WTC11 (cell line): ENCODE results near the gene PDAP1. TPM values are rescaled to one million over a fixed set of nuclear protein-coding genes. Genes with fewer than 3 reads are reported as not detected.

Experiments
- ATAC-seq: fragments of 200-7000 bp; cut with Tn5 transposase; 2 replicates; pipeline ENCODE4 v1.10.0; 2021; ENCODE audit warnings: mild to moderate bottlenecking, moderate library complexity
- CTCF ChIA-PET: fragments of 300-600 bp; sonication (Branson Sonifier 250); formaldehyde crosslinking; loops from one replicate; lab custom pipeline; 2021; ENCODE audit warnings: antibody characterized with exemption; lab: Charles Lee
- POLR2A ChIA-PET: fragments of 350-600 bp; sonication (Branson Sonifier 250); formaldehyde crosslinking; loops from one replicate; lab custom pipeline; 2021; ENCODE audit warnings: antibody characterized with exemption; lab: Charles Lee
- DNase-seq: peaks from one replicate; pipeline ENCODE4 v3.0.0; 2021; ENCODE audit warnings: low spot score
- H3K27ac Mint-ChIP-seq: 2 replicates; pipeline ENCODE4 v1.8.0; 2021; ENCODE audit warnings: mixed read lengths
- H3K27me3 Mint-ChIP-seq: 2 replicates; pipeline ENCODE4 v1.8.0; 2021; ENCODE audit warnings: low read depth, mild to moderate bottlenecking, moderate library complexity, mixed read lengths
- H3K36me3 Mint-ChIP-seq: 2 replicates; pipeline ENCODE4 v1.8.0; 2021; ENCODE audit warnings: mixed read lengths
- H3K4me1 Mint-ChIP-seq: 2 replicates; pipeline ENCODE4 v1.8.0; 2022; ENCODE audit warnings: mixed read lengths
- H3K4me3 Mint-ChIP-seq: 2 replicates; pipeline ENCODE4 v1.8.0; 2021; ENCODE audit warnings: mild to moderate bottlenecking, moderate library complexity, mixed read lengths
- H3K9me3 Mint-ChIP-seq: 2 replicates; pipeline ENCODE4 v1.8.0; 2021; ENCODE audit warnings: mixed read lengths
- CBFB ChIP-seq: sonication (generic); formaldehyde crosslinking; IDR thresholded peaks from 2 replicates; pipeline ENCODE4 v1.8.1; 2022; ENCODE audit warnings: mild to moderate bottlenecking, low read depth, missing genetic modification reagents
- EMX1 ChIP-seq: fragments of 250-450 bp; sonication (Bioruptor Pico); IDR thresholded peaks from 2 replicates; pipeline ENCODE4 v1.8.0; 2021; ENCODE audit warnings: mild to moderate bottlenecking
- ESRRA ChIP-seq: sonication (generic); formaldehyde crosslinking; IDR thresholded peaks from 2 replicates; pipeline ENCODE4 v1.8.1; 2022; ENCODE audit warnings: mild to moderate bottlenecking, missing genetic modification reagents, borderline replicate concordance
- ETV6 ChIP-seq: sonication (generic); formaldehyde crosslinking; IDR thresholded peaks from 2 replicates; pipeline ENCODE4 v1.8.1; 2022; ENCODE audit warnings: mild to moderate bottlenecking, missing genetic modification reagents
- GRHL2 ChIP-seq: fragments of 250-450 bp; sonication (Bioruptor Pico); IDR thresholded peaks from 2 replicates; pipeline ENCODE4 v1.8.0; 2022; ENCODE audit warnings: mild to moderate bottlenecking, moderate library complexity; ENCODE audit not compliant: insufficient replicate concordance, severe bottlenecking
- GTF2I ChIP-seq: fragments of 250-450 bp; sonication (Bioruptor Pico); conservative IDR thresholded peaks from 2 replicates; pipeline ENCODE4 v1.4.0; 2021; ENCODE audit warnings: mild to moderate bottlenecking
- JUN ChIP-seq: sonication (generic); formaldehyde crosslinking; IDR thresholded peaks from 2 replicates; pipeline ENCODE4 v1.8.0; 2023; ENCODE audit warnings: mild to moderate bottlenecking, missing genetic modification reagents
- MYBL2 ChIP-seq: sonication (generic); formaldehyde crosslinking; IDR thresholded peaks from 2 replicates; pipeline ENCODE4 v1.8.1; 2023; ENCODE audit warnings: mild to moderate bottlenecking, moderate library complexity, missing genetic modification reagents
- NFYB ChIP-seq: sonication (generic); formaldehyde crosslinking; conservative IDR thresholded peaks from 2 replicates; pipeline ENCODE4 v1.8.0; 2022; ENCODE audit warnings: low read depth, missing genetic modification reagents
- NR3C1 ChIP-seq: sonication (generic); formaldehyde crosslinking; conservative IDR thresholded peaks from 2 replicates; pipeline ENCODE4 v1.8.1; 2023; ENCODE audit warnings: low read depth, mild to moderate bottlenecking, missing genetic modification reagents
- SMAD3 ChIP-seq: sonication (generic); formaldehyde crosslinking; IDR thresholded peaks from 2 replicates; pipeline ENCODE4 v1.8.0; 2022; ENCODE audit warnings: missing genetic modification reagents, mild to moderate bottlenecking, borderline replicate concordance
- ZNF121 ChIP-seq: sonication (generic); formaldehyde crosslinking; IDR thresholded peaks from 2 replicates; pipeline ENCODE4 v1.8.0; 2023; ENCODE audit warnings: missing genetic modification reagents
- ZNF138 ChIP-seq: sonication (generic); formaldehyde crosslinking; conservative IDR thresholded peaks from 2 replicates; pipeline ENCODE4 v1.8.1; 2022; ENCODE audit warnings: mild to moderate bottlenecking, moderate library complexity, missing genetic modification reagents
- ZNF232 ChIP-seq: sonication (generic); formaldehyde crosslinking; IDR thresholded peaks from 2 replicates; pipeline ENCODE4 v1.8.0; 2022; ENCODE audit warnings: mild to moderate bottlenecking, missing genetic modification reagents
- total RNA-seq: library from RNA; stranded (reverse); gene quantifications from 3 replicates; pipeline ENCODE4 v1.2.3, GENCODE V29; 2021
- TF ChIP-seq, protein P1 (sequence below): sonication (generic); formaldehyde crosslinking; IDR thresholded peaks from 2 replicates; pipeline ENCODE4 v1.8.1; 2023; ENCODE audit warnings: mild to moderate bottlenecking, missing genetic modification reagents
- TF ChIP-seq, protein P2 (sequence below): sonication (generic); formaldehyde crosslinking; IDR thresholded peaks from 2 replicates; pipeline ENCODE4 v1.8.1; 2023; ENCODE audit warnings: mild to moderate bottlenecking, missing genetic modification reagents, borderline replicate concordance
- TF ChIP-seq, protein P3 (sequence below): sonication (generic); formaldehyde crosslinking; IDR thresholded peaks from 2 replicates; pipeline ENCODE4 v1.8.1; 2023; ENCODE audit warnings: mild to moderate bottlenecking, missing genetic modification reagents, moderate library complexity
- TF ChIP-seq, protein P4 (sequence below): sonication (generic); formaldehyde crosslinking; conservative IDR thresholded peaks from 2 replicates; pipeline ENCODE4 v1.8.1; 2022; ENCODE audit warnings: mild to moderate bottlenecking, missing genetic modification reagents
- TF ChIP-seq, protein P5 (sequence below): sonication (generic); formaldehyde crosslinking; IDR thresholded peaks from 2 replicates; pipeline ENCODE4 v1.8.1; 2023; ENCODE audit warnings: mild to moderate bottlenecking, missing genetic modification reagents
- TF ChIP-seq, protein P6 (sequence below): sonication (generic); formaldehyde crosslinking; IDR thresholded peaks from 2 replicates; pipeline ENCODE4 v1.8.0; 2022; ENCODE audit warnings: mild to moderate bottlenecking, missing genetic modification reagents
- TF ChIP-seq, protein P7 (sequence below): fragments of 250-450 bp; sonication (Bioruptor Pico); IDR thresholded peaks from 2 replicates; pipeline ENCODE4 v1.9.0; 2021; ENCODE audit warnings: mild to moderate bottlenecking
- TF ChIP-seq, protein P8 (sequence below): sonication (generic); formaldehyde crosslinking; IDR thresholded peaks from 2 replicates; pipeline ENCODE4 v1.8.0; 2022; ENCODE audit warnings: mild to moderate bottlenecking, missing genetic modification reagents

PDAP1 gene
- total RNA-seq, 1 experiment from 2014 or later: 177 TPM

DNA sequence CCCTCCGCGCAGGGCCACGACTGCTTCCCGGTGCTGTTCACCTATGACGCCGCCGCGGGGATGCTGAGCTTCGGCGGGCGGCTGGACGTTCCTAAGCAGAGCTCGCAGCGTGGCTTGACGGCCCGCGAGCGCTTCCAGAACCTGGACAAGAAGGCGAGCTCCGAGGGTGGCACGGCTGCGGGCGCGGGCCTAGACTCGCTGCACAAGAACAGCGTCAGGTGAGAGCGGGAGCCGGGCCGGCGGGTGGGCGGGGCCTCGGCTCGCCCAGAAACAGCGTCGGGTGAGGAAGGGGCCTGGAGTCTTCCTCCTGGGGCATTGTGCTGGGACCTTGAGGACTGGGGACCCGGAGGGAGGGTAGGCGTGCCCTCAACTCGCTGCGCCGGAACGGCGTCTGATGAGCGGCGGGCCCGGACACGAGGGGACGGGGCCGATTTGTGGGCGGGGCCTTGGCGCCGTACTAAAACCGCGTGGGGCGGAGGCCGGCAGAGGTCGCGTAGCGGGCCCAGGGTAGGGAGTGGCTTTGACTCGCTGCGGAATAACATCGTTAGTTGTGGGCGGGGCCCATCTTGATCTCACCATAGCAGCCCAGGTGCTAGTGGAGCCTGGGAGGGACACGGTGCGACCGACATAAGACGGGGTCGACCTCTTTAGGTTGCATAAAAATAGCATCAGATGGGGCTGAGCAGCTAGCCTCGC, 15.6 kb downstream of the PDAP1 start:
- H3K9me3 Mint-ChIP-seq: no peaks in the 10 kb centered on the region
- H3K4me1 Mint-ChIP-seq: peaks cover 12% of the 10 kb centered on the region
- ChIA-PET POLR2A (interaction anchor here (0.6 to 3.5 kb wide), 5 partner anchors 16 to 64 kb away, joined by 3 to 37 read pairs (median 3); partner anchors contain the start of genes ARPC1B, BUD31 and PDAP1), CTCF (interaction anchor here (1.1 to 2.5 kb wide), 4 partner anchors 16 to 33 kb away, joined by 5 to 15 read pairs (median 10); partner anchors contain the start of genes BUD31 and PDAP1)
- ATAC-seq (peak; percentile 79), DNase-seq (peak; percentile 86)
- H3K36me3 Mint-ChIP-seq: peaks cover 32% of the 10 kb centered on the region
- H3K27ac Mint-ChIP-seq: peak overlapping the region; percentile 98
- H3K4me3 Mint-ChIP-seq: peak overlapping the region; percentile 77
- H3K27me3 Mint-ChIP-seq: no peaks in the 10 kb centered on the region
- TF ChIP-seq ESRRA (CRISPR knock-in tag): 0 out of 2 replicates have a peak, but pooled peaks have one; percentile 17
- TF ChIP-seq ZNF138 (CRISPR knock-in tag): no peak
- TF ChIP-seq, protein P1, sequence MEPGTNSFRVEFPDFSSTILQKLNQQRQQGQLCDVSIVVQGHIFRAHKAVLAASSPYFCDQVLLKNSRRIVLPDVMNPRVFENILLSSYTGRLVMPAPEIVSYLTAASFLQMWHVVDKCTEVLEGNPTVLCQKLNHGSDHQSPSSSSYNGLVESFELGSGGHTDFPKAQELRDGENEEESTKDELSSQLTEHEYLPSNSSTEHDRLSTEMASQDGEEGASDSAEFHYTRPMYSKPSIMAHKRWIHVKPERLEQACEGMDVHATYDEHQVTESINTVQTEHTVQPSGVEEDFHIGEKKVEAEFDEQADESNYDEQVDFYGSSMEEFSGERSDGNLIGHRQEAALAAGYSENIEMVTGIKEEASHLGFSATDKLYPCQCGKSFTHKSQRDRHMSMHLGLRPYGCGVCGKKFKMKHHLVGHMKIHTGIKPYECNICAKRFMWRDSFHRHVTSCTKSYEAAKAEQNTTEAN: 0 out of 2 replicates have a peak, but pooled peaks have one; percentile 52
- peak; percentile 77; the same call in 1 of the 2 replicates for TF ChIP-seq ETV6 (CRISPR knock-in tag)
- peak; percentile 62; the same call in 1 of the 2 replicates for TF ChIP-seq SMAD3 (CRISPR knock-in tag)
- no peak for TF ChIP-seq NR3C1
- TF ChIP-seq, protein P2, sequence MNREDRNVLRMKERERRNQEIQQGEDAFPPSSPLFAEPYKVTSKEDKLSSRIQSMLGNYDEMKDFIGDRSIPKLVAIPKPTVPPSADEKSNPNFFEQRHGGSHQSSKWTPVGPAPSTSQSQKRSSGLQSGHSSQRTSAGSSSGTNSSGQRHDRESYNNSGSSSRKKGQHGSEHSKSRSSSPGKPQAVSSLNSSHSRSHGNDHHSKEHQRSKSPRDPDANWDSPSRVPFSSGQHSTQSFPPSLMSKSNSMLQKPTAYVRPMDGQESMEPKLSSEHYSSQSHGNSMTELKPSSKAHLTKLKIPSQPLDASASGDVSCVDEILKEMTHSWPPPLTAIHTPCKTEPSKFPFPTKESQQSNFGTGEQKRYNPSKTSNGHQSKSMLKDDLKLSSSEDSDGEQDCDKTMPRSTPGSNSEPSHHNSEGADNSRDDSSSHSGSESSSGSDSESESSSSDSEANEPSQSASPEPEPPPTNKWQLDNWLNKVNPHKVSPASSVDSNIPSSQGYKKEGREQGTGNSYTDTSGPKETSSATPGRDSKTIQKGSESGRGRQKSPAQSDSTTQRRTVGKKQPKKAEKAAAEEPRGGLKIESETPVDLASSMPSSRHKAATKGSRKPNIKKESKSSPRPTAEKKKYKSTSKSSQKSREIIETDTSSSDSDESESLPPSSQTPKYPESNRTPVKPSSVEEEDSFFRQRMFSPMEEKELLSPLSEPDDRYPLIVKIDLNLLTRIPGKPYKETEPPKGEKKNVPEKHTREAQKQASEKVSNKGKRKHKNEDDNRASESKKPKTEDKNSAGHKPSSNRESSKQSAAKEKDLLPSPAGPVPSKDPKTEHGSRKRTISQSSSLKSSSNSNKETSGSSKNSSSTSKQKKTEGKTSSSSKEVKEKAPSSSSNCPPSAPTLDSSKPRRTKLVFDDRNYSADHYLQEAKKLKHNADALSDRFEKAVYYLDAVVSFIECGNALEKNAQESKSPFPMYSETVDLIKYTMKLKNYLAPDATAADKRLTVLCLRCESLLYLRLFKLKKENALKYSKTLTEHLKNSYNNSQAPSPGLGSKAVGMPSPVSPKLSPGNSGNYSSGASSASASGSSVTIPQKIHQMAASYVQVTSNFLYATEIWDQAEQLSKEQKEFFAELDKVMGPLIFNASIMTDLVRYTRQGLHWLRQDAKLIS: 0 out of 2 replicates have a peak, but pooled peaks have one; percentile 82
- TF ChIP-seq ZNF232 (CRISPR knock-in tag): peak; percentile 69; the same call in 1 of the 2 replicates
- TF ChIP-seq EMX1 (CRISPR knock-in tag): peak; percentile 22; the same call in 1 of the 2 replicates
- no peak for TF ChIP-seq JUN (CRISPR knock-in tag)
- no peak for TF ChIP-seq ZNF121 (CRISPR knock-in tag)
- TF ChIP-seq, protein P3, sequence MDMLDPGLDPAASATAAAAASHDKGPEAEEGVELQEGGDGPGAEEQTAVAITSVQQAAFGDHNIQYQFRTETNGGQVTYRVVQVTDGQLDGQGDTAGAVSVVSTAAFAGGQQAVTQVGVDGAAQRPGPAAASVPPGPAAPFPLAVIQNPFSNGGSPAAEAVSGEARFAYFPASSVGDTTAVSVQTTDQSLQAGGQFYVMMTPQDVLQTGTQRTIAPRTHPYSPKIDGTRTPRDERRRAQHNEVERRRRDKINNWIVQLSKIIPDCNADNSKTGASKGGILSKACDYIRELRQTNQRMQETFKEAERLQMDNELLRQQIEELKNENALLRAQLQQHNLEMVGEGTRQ: peak; percentile 24; the same call in 1 of the 2 replicates
- no peak for TF ChIP-seq NFYB (CRISPR knock-in tag)
- TF ChIP-seq MYBL2 (CRISPR knock-in tag): no peak; the same call in 1 of the 2 replicates
- TF ChIP-seq, protein P4, sequence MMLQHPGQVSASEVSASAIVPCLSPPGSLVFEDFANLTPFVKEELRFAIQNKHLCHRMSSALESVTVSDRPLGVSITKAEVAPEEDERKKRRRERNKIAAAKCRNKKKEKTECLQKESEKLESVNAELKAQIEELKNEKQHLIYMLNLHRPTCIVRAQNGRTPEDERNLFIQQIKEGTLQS: no peak
- no peak; the same call in none of the 2 replicates for TF ChIP-seq CBFB (CRISPR knock-in tag)
- TF ChIP-seq GTF2I (CRISPR knock-in tag): no peak
- TF ChIP-seq GRHL2: no peak
- TF ChIP-seq, protein P5, sequence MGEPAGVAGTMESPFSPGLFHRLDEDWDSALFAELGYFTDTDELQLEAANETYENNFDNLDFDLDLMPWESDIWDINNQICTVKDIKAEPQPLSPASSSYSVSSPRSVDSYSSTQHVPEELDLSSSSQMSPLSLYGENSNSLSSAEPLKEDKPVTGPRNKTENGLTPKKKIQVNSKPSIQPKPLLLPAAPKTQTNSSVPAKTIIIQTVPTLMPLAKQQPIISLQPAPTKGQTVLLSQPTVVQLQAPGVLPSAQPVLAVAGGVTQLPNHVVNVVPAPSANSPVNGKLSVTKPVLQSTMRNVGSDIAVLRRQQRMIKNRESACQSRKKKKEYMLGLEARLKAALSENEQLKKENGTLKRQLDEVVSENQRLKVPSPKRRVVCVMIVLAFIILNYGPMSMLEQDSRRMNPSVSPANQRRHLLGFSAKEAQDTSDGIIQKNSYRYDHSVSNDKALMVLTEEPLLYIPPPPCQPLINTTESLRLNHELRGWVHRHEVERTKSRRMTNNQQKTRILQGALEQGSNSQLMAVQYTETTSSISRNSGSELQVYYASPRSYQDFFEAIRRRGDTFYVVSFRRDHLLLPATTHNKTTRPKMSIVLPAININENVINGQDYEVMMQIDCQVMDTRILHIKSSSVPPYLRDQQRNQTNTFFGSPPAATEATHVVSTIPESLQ (CRISPR knock-in tag): no peak
- TF ChIP-seq, protein P6, sequence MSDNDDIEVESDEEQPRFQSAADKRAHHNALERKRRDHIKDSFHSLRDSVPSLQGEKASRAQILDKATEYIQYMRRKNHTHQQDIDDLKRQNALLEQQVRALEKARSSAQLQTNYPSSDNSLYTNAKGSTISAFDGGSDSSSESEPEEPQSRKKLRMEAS: peak; percentile 75; the same call in 1 of the 2 replicates
- TF ChIP-seq, protein P7, sequence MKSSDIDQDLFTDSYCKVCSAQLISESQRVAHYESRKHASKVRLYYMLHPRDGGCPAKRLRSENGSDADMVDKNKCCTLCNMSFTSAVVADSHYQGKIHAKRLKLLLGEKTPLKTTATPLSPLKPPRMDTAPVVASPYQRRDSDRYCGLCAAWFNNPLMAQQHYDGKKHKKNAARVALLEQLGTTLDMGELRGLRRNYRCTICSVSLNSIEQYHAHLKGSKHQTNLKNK: peak; percentile 68
- TF ChIP-seq, protein P8, sequence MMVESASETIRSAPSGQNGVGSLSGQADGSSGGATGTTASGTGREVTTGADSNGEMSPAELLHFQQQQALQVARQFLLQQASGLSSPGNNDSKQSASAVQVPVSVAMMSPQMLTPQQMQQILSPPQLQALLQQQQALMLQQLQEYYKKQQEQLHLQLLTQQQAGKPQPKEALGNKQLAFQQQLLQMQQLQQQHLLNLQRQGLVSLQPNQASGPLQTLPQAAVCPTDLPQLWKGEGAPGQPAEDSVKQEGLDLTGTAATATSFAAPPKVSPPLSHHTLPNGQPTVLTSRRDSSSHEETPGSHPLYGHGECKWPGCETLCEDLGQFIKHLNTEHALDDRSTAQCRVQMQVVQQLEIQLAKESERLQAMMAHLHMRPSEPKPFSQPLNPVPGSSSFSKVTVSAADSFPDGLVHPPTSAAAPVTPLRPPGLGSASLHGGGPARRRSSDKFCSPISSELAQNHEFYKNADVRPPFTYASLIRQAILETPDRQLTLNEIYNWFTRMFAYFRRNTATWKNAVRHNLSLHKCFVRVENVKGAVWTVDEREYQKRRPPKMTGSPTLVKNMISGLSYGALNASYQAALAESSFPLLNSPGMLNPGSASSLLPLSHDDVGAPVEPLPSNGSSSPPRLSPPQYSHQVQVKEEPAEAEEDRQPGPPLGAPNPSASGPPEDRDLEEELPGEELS (CRISPR knock-in tag): peak; percentile 62
